Fibroblast of pulmonary artery (primary cell): ENCODE results near the gene RND2.

Experiments
- DNase-seq: peaks from one replicate; pipeline ENCODE4 v3.0.0-alpha.2; 2010; ENCODE audit warnings: low read depth
- H3K4me3 ChIP-seq: replicated peaks from 2 replicates; pipeline ENCODE4 v1.5.1; 2011; ENCODE audit warnings: low read depth, mild to moderate bottlenecking, control low read depth, low read length, moderate library complexity
- TF ChIP-seq, protein P1 (sequence below): IDR thresholded peaks from 2 replicates; pipeline ENCODE4 v1.5.1; 2011; ENCODE audit warnings: mild to moderate bottlenecking, control low read depth, low read length, inconsistent platforms; ENCODE audit errors: missing control alignments

Gene RND2

DNA sequence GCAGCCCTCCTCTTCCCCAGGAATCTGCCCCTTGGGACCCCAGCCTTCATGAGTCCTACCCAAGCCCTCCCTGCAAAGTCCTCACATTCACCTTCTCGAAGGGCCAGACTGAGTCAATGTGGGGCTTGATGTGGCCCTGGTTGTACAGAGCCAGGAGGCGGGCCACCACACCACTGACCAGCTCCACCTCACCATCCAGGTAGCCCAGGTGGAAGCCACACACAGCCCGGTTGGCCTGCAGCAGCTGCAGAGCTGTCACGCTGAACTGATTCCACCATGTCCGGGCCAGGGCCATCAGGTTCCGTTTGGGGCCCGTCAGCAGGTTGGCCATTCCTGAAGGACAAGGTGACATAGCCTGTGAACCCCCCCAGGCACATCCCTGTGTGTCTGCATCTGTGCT, 8.8 kb upstream of the RND2 start:
- DNase-seq, result no peak
- no peak overlapping the region for H3K4me3 ChIP-seq
- TF ChIP-seq, protein P1, sequence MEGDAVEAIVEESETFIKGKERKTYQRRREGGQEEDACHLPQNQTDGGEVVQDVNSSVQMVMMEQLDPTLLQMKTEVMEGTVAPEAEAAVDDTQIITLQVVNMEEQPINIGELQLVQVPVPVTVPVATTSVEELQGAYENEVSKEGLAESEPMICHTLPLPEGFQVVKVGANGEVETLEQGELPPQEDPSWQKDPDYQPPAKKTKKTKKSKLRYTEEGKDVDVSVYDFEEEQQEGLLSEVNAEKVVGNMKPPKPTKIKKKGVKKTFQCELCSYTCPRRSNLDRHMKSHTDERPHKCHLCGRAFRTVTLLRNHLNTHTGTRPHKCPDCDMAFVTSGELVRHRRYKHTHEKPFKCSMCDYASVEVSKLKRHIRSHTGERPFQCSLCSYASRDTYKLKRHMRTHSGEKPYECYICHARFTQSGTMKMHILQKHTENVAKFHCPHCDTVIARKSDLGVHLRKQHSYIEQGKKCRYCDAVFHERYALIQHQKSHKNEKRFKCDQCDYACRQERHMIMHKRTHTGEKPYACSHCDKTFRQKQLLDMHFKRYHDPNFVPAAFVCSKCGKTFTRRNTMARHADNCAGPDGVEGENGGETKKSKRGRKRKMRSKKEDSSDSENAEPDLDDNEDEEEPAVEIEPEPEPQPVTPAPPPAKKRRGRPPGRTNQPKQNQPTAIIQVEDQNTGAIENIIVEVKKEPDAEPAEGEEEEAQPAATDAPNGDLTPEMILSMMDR, result no peak

DNA sequence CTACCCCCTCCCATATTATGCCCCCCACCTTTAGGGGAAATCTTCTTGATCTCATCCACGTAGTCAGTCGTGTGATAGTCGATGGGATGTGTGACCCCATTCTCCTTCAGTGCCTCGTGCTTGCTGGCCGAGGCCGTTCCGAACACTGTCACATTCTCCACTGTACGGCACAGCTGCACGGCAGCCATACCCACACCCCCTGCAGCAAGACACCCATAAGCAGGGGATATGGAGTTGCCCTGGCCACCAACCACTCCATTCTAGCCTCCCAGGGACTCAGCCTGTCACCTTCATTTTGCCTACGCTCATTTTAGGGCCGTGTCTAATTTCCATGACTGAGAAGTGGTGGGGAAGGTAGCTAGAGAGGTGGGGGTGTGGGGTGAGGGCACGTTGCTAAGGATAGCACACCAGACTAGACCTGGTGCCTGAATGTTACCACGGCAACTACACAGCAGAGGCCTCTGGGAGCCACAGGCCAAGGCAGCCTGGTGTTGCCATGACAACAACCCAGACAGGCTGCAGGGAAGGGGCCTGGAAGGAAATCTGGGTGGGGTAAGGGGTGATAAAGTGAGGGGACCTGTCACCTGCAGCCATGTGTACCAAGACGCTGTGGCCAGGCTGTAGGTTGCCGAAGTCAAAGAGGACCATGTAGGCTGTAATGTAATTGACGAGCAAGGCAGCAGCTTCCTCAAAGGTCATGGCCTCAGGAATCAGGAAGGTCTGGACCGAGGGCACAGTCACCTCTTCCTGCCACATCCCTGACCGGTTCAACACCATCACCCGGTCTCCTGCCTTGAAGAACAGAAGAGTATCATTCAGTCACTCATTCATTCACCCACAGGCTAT, 6.8 kb upstream of the RND2 start:
- TF ChIP-seq, protein P1, result no peak
- no peak for DNase-seq
- no peak overlapping the region for H3K4me3 ChIP-seq

GRCh38 chr17:43018932-43019331, 6.1 kb upstream of the RND2 start:
- H3K4me3 ChIP-seq, result peak overlapping the region; percentile 9
- TF ChIP-seq, protein P1, result no peak
- DNase-seq, result peak; percentile 31

DNA sequence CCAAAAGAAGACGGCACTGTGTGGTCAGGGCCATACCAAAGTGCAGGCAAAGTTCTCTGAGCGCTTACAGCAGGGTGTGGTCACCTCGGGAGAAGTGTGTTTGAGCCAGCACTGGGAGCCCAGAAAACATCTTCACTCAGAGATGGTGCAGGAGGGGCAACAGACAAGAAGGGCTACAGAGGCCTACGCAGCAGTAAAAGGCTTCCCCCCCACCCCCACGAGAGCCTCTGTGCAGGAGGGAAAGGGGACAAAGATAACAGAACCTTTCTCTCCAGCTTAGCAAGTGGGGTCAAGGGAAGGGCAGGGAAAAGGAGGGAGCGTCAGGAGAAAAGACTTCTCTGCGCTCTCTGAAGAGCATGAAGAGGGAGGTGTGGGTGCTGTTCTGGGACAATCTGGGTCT, 5.6 kb upstream of the RND2 start:
- TF ChIP-seq, protein P1, result no peak
- DNase-seq, result no peak
- peak overlapping the region; percentile 97 for H3K4me3 ChIP-seq

DNA sequence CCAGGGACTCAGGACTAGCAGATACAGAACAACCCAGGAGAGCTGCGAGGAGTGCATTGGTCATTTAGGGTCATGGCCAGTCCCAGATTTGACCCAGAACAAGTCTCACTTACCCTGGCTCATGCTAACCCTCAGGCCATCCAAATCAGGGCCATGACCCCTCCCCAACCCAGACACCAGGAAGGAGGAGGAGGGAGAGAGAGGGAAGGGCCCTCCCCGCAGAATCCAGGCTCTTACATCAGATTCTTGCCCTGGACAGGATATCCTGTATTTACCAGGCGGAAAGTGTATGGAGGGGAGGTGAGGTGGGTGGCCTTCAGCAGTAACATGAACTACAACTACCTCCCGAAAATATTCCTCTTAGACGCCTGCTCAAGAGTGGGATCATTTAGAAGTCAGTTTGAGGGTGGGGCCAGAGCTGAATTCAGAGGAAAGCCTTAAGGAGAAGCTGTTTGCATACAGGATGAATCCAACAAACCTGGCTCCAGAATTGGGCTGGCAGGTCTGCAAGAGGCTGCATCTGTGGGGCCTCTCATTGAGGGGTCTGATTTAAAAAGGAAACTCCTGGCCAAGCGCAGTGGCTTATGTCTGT, 4.9 kb upstream of the RND2 start:
- peak; percentile 60 for DNase-seq
- TF ChIP-seq, protein P1, result no peak
- peak overlapping the region; percentile 97 for H3K4me3 ChIP-seq

- DNase-seq, result peak; percentile 76
- TF ChIP-seq, protein P1, result no peak
- peak overlapping the region; percentile 97 for H3K4me3 ChIP-seq
Measured at GRCh38 chr17:43020789-43021740, 4.0 kb upstream of the RND2 start.
